ENCODE measurements around the gene IDH3G.
"Not testable (repeated sequence)": the region's sequence is repeated elsewhere in the genome, so short reads cannot be mapped to it uniquely, and the experiment has no call there.

Gene IDH3G

DNA sequence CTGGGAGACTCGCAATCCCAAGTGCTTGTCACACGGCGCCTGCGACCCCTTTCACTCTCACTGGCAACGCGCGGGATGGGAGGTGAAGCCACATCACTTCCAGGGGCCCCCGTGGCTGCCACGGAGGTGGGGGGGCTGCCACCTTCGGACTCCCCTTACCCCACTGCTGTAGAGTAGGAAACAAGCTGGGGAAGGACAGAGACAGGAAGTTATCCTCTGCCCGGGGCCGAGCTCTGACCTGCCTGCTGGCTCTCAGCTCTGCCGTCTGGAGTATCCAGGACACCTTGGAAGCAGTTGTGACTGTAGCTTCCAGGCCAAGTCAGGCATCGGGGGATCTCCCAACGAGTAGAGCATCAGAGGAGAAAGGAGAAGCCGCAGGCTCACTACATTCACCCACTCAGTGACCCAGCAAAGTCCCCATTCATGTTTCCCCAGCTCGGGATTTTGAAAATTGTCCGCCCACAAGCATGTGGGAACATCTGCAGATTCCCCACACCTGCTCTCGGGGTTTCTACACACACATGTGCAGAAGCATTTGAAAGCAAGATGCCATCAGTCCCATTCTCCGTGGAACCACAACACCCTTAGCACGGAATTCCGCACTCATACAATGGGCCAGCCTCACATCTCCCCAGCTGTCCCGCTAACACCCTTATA lies 25.3 kb upstream of the IDH3G start:
- Histone ChIP-seq H3K9me3 (ENCODE audit: control insufficient read depth, low read length) (peaks cover 6% of the 10 kb centered on the region), H3K4me3 (ENCODE audit: insufficient read depth in 1 of 2, low read depth in 1 of 2, low read length in 2 of 2) (peak overlapping the region; percentile 39 to 41), H2BK12ac (ENCODE audit: low read length in 2 of 2) (no peak overlapping the region), H2AK5ac (ENCODE audit: low read length, severe bottlenecking) (no peak overlapping the region), H4K8ac (ENCODE audit: low read length) (peak overlapping the region; percentile 28), H3K23ac (ENCODE audit: low read length in 2 of 2) (no peak overlapping the region), H3K4me1 (ENCODE audit: control insufficient read depth, insufficient read depth, low read depth, low read length) (peaks cover 8% of the 10 kb centered on the region), H2AFZ (ENCODE audit: low read depth, low read length) (no peak overlapping the region), H3K27ac (ENCODE audit: low read length, poor library complexity, severe bottlenecking) (no peak overlapping the region), H3K27me3 (ENCODE audit: control insufficient read depth in 1 of 2, insufficient read depth in 1 of 2, low read length in 2 of 2) (peaks cover 4 to 71% of the 10 kb centered on the region in 2 experiments), H3K4ac (ENCODE audit: low read depth in 1 of 2, low read length in 2 of 2) (peak overlapping the region in 1 of 2 experiments; percentile 7), H2BK15ac (ENCODE audit: low read depth, poor library complexity, severe bottlenecking) (no peak overlapping the region), H3K14ac (ENCODE audit: low read length in 2 of 2) (no peak overlapping the region), H2BK5ac (ENCODE audit: low read depth, low read length, poor library complexity, severe bottlenecking) (no peak overlapping the region), H3K9ac (ENCODE audit: low read length) (no peak overlapping the region), H3K18ac (ENCODE audit: low read depth in 1 of 2, low read length in 2 of 2) (peak overlapping the region; percentile 66 to 71), H2BK120ac (ENCODE audit: low read depth, low read length) (no peak overlapping the region), H3K79me1 (replicated peaks; ENCODE audit: low read length, poor library complexity, severe bottlenecking) (no peaks in the 10 kb centered on the region), H4K91ac (ENCODE audit: low read length) (no peak overlapping the region), H3K4me2 (ENCODE audit: low read length, poor library complexity, severe bottlenecking) (peak overlapping the region; percentile 79), H3K36me3 (ENCODE audit: control insufficient read depth in 1 of 2, insufficient read depth in 2 of 2, low read depth in 1 of 2, low read length in 2 of 2) (no peaks in the 10 kb centered on the region)
- no peak for DNase-seq
- WGBS, result 52% methylated on average over 16 of the region's 23 CpGs

DNA sequence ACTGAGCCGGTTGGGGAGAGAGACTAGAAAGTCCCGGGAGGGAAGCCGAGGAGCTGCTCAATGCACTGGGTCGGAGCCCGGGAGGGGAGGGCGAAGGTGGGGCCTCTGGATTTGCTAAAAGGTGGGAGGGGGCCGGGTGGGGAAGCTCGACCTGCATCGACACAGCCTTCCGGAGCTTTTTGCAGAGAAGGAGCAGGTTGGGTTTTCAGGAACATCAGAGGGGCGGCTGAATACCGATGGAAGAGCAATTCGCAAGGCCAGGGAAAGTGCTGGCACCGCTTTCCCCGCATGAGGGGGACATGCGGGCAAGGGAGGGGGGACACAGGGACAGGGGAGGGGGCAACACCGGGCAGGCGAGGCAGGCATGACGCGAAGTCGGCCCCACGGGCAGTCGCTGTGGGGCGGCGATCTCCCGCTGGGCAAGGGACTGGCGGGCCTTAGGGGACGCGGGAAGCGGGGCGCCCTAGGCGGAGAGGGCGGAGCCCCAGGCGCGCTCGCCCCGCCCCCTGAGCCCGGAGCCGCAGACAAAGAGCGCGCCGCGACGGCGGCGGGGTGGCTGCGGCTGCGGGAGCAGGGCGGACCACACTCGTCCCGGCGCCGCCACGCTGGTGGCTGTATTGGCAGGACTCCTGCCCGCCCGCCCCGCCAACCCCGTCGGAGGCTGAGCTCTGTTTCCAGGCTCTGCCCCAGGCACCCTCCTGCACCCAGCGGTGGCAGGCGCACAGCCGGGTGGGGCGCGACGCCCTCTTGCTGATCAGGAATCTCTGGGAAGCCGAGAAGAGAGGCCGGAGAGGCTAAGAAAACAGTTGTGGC lies 24.6 kb upstream of the IDH3G start:
- Histone ChIP-seq H3K9me3 (ENCODE audit: control insufficient read depth, low read length) (peaks cover 6% of the 10 kb centered on the region), H3K79me1 (replicated peaks; ENCODE audit: low read length, poor library complexity, severe bottlenecking) (no peaks in the 10 kb centered on the region), H3K4me1 (ENCODE audit: control insufficient read depth, insufficient read depth, low read depth, low read length) (peaks cover 8% of the 10 kb centered on the region), H3K18ac (ENCODE audit: low read depth in 1 of 2, low read length in 2 of 2) (peak overlapping the region; percentile 66 to 71), H2BK5ac (ENCODE audit: low read depth, low read length, poor library complexity, severe bottlenecking) (no peak overlapping the region), H3K27ac (ENCODE audit: low read length, poor library complexity, severe bottlenecking) (no peak overlapping the region), H4K8ac (ENCODE audit: low read length) (peak overlapping the region; percentile 69), H3K27me3 (ENCODE audit: control insufficient read depth in 1 of 2, insufficient read depth in 1 of 2, low read length in 2 of 2) (peaks cover 4 to 65% of the 10 kb centered on the region in 2 experiments), H4K91ac (ENCODE audit: low read length) (no peak overlapping the region), H3K4ac (ENCODE audit: low read depth in 1 of 2, low read length in 2 of 2) (peak overlapping the region in 1 of 2 experiments; percentile 7), H2BK12ac (ENCODE audit: low read length in 2 of 2) (no peak overlapping the region), H2BK15ac (ENCODE audit: low read depth, poor library complexity, severe bottlenecking) (no peak overlapping the region), H2AFZ (ENCODE audit: low read depth, low read length) (peak overlapping the region; percentile 71), H2AK5ac (ENCODE audit: low read length, severe bottlenecking) (no peak overlapping the region), H3K9ac (ENCODE audit: low read length) (no peak overlapping the region), H3K4me2 (ENCODE audit: low read length, poor library complexity, severe bottlenecking) (peak overlapping the region; percentile 79), H3K14ac (ENCODE audit: low read length in 2 of 2) (peak overlapping the region in 1 of 2 experiments; percentile 32), H3K23ac (ENCODE audit: low read length in 2 of 2) (no peak overlapping the region), H3K36me3 (ENCODE audit: control insufficient read depth in 1 of 2, insufficient read depth in 2 of 2, low read depth in 1 of 2, low read length in 2 of 2) (no peaks in the 10 kb centered on the region), H3K4me3 (ENCODE audit: insufficient read depth in 1 of 2, low read depth in 1 of 2, low read length in 2 of 2) (peak overlapping the region; percentile 39 to 41), H2BK120ac (ENCODE audit: low read depth, low read length) (no peak overlapping the region)
- DNase-seq, result peak; percentile 30
- WGBS, result 8% methylated on average over 37 of the region's 67 CpGs

DNA sequence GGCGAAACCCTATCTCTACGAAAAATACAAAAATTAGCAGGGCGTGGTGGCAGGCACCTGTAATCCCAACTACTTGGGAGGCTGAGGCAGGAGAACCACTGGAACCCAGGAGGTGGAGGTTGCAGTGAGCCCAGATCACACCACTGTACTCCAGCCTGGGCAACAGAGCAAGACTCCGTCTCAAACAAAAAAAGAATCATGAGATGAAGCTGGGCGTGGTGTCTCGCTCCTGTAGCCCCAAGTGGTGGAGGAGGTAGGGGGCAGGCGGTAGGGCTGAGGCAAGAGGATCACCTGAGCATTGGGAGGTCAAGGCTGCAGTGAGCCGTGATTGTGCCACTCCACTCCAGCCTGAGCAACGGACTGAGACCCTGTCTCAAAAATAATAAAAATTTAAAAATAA lies 23.9 kb upstream of the IDH3G start:
- H3K27ac ChIP-seq (ENCODE audit: low read length, poor library complexity, severe bottlenecking); H2BK5ac ChIP-seq (ENCODE audit: low read depth, low read length, poor library complexity, severe bottlenecking); H2AFZ ChIP-seq (ENCODE audit: low read depth, low read length); H2BK120ac ChIP-seq (ENCODE audit: low read depth, low read length); H3K18ac ChIP-seq (ENCODE audit: low read depth in 1 of 2, low read length in 2 of 2); H3K4ac ChIP-seq (ENCODE audit: low read depth in 1 of 2, low read length in 2 of 2); H3K4me1 ChIP-seq (ENCODE audit: control insufficient read depth, insufficient read depth, low read depth, low read length); DNase-seq; H3K23ac ChIP-seq (ENCODE audit: low read length in 2 of 2); H4K8ac ChIP-seq (ENCODE audit: low read length); H4K91ac ChIP-seq (ENCODE audit: low read length); H3K79me1 ChIP-seq (replicated peaks; ENCODE audit: low read length, poor library complexity, severe bottlenecking); H3K14ac ChIP-seq (ENCODE audit: low read length in 2 of 2); H3K9me3 ChIP-seq (ENCODE audit: control insufficient read depth, low read length); H2BK12ac ChIP-seq (ENCODE audit: low read length in 2 of 2); H3K4me2 ChIP-seq (ENCODE audit: low read length, poor library complexity, severe bottlenecking); H3K9ac ChIP-seq (ENCODE audit: low read length); H2AK5ac ChIP-seq (ENCODE audit: low read length, severe bottlenecking); H3K4me3 ChIP-seq (ENCODE audit: insufficient read depth in 1 of 2, low read depth in 1 of 2, low read length in 2 of 2); H2BK15ac ChIP-seq (ENCODE audit: low read depth, poor library complexity, severe bottlenecking); H3K36me3 ChIP-seq (ENCODE audit: control insufficient read depth in 1 of 2, insufficient read depth in 2 of 2, low read depth in 1 of 2, low read length in 2 of 2): not testable (repeated sequence)
- H3K27me3 ChIP-seq (ENCODE audit: control insufficient read depth in 1 of 2, insufficient read depth in 1 of 2, low read length in 2 of 2), result peaks cover 4 to 66% of the 10 kb centered on the region in 2 experiments
- WGBS, result 96% methylated on average over 6 of the region's 9 CpGs
